ENCODE measurements around the gene PLP2.

DNA sequence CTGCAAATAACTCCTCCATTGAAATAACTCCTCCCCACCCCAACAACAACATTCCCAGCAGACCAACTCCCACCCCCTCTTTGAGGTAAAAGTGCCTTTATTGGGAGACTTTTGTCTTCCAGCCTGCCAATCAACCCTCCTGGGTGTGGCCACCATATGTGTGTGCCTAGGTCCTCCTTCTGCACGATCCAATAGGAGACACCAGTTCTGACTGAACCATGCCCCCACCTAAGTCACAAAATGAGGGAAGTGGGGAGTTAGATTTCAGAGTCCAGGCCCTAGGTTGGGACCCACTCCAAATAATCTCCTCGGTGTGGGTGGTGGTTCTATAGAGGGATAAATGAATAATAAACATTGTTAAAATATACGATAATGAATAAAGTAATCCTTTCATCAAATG lies 3.0 kb downstream of the PLP2 start:
- TF ChIP-seq SIN3A (IDR thresholded peaks at IDR 0.05; ENCODE audit: borderline replicate concordance, low read depth, low read length) (no peak), MEIS2 (CRISPR knock-in tag; IDR thresholded peaks at IDR 0.05) (no peak), ZNF331 (CRISPR knock-in tag; IDR thresholded peaks at IDR 0.05) (no peak), NCOR1 (IDR thresholded peaks at IDR 0.05; ENCODE audit: borderline replicate concordance, low read length) (no peak)
- TF ChIP-seq, protein P1, sequence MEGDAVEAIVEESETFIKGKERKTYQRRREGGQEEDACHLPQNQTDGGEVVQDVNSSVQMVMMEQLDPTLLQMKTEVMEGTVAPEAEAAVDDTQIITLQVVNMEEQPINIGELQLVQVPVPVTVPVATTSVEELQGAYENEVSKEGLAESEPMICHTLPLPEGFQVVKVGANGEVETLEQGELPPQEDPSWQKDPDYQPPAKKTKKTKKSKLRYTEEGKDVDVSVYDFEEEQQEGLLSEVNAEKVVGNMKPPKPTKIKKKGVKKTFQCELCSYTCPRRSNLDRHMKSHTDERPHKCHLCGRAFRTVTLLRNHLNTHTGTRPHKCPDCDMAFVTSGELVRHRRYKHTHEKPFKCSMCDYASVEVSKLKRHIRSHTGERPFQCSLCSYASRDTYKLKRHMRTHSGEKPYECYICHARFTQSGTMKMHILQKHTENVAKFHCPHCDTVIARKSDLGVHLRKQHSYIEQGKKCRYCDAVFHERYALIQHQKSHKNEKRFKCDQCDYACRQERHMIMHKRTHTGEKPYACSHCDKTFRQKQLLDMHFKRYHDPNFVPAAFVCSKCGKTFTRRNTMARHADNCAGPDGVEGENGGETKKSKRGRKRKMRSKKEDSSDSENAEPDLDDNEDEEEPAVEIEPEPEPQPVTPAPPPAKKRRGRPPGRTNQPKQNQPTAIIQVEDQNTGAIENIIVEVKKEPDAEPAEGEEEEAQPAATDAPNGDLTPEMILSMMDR (CRISPR knock-in tag; IDR thresholded peaks at IDR 0.05): no peak
